Measurements from ENCODE around the gene IFT27. TPM values are rescaled to one million over a fixed set of nuclear protein-coding genes. Genes with fewer than 3 reads are reported as not detected.

IFT27 gene
- total RNA-seq (ENCODE audit: low replicate concordance) = 13.7 and 24.0 TPM in 2 replicates

GRCh38 chr22:36775964-36776669 lies at the start of gene IFT27:
TSS of gene IFT27 (minus strand) at chr22:36776119. CDS start at chr22:36775707, 412 bp downstream.

GRCh38 chr22:36816636-36817524 lies 41.0 kb upstream of the IFT27 start, which contains the start of gene PVALB:
TSS of gene PVALB (minus strand) at chr22:36817035. CDS start at chr22:36817005, 30 bp downstream.

Other genes starting within 250 kb of the IFT27 start
- 403 and 814 TPM in 2 replicates for gene EIF3D, start 247.0 kb downstream of the IFT27 start, total RNA-seq (ENCODE audit: low replicate concordance)
- gene CACNG2, start 72.4 kb downstream of the IFT27 start, total RNA-seq (ENCODE audit: low replicate concordance) = not detected in 2 replicates
- not detected in 2 replicates for gene PVALB, start 40.9 kb upstream of the IFT27 start, total RNA-seq (ENCODE audit: low replicate concordance)
- gene NCF4, start 84.9 kb upstream of the IFT27 start, total RNA-seq (ENCODE audit: low replicate concordance) = not detected in 2 replicates
- 0.47 and 1.1 TPM in 2 replicates for gene CSF2RB, start 137.5 kb upstream of the IFT27 start, total RNA-seq (ENCODE audit: low replicate concordance)
- gene TST, start 243.3 kb upstream of the IFT27 start, total RNA-seq (ENCODE audit: low replicate concordance) = 10.5 and 54.4 TPM in 2 replicates
- 27.0 and 104 TPM in 2 replicates for gene MPST, start 243.6 kb upstream of the IFT27 start, total RNA-seq (ENCODE audit: low replicate concordance)